ENCODE data around the gene TAS2R41.
"Not testable (repeated sequence)": the region's sequence is repeated elsewhere in the genome, so short reads cannot be mapped to it uniquely, and the experiment has no call there.

TAS2R41 gene

DNA sequence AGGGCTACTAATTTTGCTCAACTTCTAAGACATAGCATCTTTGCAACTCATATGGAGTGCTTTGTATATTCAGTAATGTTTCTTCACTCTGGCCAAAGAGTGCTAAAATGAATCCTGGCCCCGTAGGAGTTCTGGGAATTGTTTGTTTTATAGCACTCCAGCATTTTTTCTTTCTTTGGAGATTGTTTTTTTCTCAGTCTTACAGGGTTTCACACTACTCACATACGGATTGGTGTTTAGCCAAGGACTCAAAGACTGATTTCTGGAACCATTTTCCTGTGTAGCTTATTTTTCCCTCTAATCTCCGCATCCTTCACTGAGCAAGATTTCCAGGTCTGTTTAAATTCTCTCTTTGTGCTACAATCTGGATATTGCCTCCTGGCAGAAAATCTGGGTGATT is 6.4 kb downstream of the TAS2R41 start:
- TF ChIP-seq, protein P1, sequence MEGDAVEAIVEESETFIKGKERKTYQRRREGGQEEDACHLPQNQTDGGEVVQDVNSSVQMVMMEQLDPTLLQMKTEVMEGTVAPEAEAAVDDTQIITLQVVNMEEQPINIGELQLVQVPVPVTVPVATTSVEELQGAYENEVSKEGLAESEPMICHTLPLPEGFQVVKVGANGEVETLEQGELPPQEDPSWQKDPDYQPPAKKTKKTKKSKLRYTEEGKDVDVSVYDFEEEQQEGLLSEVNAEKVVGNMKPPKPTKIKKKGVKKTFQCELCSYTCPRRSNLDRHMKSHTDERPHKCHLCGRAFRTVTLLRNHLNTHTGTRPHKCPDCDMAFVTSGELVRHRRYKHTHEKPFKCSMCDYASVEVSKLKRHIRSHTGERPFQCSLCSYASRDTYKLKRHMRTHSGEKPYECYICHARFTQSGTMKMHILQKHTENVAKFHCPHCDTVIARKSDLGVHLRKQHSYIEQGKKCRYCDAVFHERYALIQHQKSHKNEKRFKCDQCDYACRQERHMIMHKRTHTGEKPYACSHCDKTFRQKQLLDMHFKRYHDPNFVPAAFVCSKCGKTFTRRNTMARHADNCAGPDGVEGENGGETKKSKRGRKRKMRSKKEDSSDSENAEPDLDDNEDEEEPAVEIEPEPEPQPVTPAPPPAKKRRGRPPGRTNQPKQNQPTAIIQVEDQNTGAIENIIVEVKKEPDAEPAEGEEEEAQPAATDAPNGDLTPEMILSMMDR (IDR thresholded peaks at IDR 0.05; ENCODE audit: low read depth, low read length, poor library complexity, severe bottlenecking): no peak
- TF ChIP-seq EZH2phosphoT487 (IDR thresholded peaks at IDR 0.05; ENCODE audit: borderline replicate concordance, low read length): no peak
- Histone ChIP-seq H3F3A (ENCODE audit: control insufficient read depth, insufficient read depth) (no peaks in the 10 kb centered on the region), H3K9me2 (replicated peaks; ENCODE audit: control insufficient read depth, low read length) (no peaks in the 10 kb centered on the region), H3K9me3 (ENCODE audit: control insufficient read depth, insufficient read depth, low read length) (no peaks in the 10 kb centered on the region), H3K36me3 (ENCODE audit: control insufficient read depth, low read length) (no peaks in the 10 kb centered on the region), H3K27ac (ENCODE audit: low read depth, low read length) (no peak overlapping the region), H3K4me2 (ENCODE audit: low read length) (no peak overlapping the region), H3K79me2 (ENCODE audit: control insufficient read depth, low read length) (no peaks in the 10 kb centered on the region), H3K4me1 (ENCODE audit: control insufficient read depth, low read length) (no peaks in the 10 kb centered on the region), H4K20me1 (ENCODE audit: control insufficient read depth, insufficient read depth, low read depth, low read length) (no peaks in the 10 kb centered on the region), H3K4me3 (ENCODE audit: low read length) (no peak overlapping the region), H3K27me3 (ENCODE audit: control insufficient read depth, low read length) (0 out of 2 replicates have a peak, but pooled peaks cover 7% of the 10 kb centered on the region)

DNA sequence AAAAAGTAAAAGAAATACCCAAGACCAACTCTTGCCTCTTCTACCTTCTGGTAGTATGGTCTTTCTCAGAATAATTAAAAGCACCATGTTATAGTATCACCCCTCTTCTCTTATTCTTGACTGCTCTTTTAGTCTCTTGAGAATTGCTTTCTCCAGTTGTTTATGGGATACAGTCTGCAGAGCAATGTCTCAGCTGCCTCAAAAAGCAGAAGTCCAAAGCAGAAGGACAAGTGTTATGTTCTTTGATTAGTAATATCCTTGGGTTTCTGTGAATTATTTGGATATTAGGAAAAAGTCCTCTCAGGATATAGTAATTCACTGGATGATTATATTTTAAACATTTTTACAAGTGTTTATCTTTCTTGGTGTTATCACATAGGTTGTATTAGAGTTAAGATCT is 7.4 kb downstream of the TAS2R41 start:
- no peaks in the 10 kb centered on the region for H3K9me3 ChIP-seq (ENCODE audit: control insufficient read depth, insufficient read depth, low read length)
- H3K36me3 ChIP-seq (ENCODE audit: control insufficient read depth, low read length): no peaks in the 10 kb centered on the region
- no peaks in the 10 kb centered on the region for H3K4me1 ChIP-seq (ENCODE audit: control insufficient read depth, low read length)
- no peaks in the 10 kb centered on the region for H3K9me2 ChIP-seq (replicated peaks; ENCODE audit: control insufficient read depth, low read length)
- no peaks in the 10 kb centered on the region for H3F3A ChIP-seq (ENCODE audit: control insufficient read depth, insufficient read depth)
- 0 out of 2 replicates have a peak, but pooled peaks cover 9% of the 10 kb centered on the region for H3K27me3 ChIP-seq (ENCODE audit: control insufficient read depth, low read length)
- H3K4me2 ChIP-seq (ENCODE audit: low read length): no peak overlapping the region
- no peaks in the 10 kb centered on the region for H3K79me2 ChIP-seq (ENCODE audit: control insufficient read depth, low read length)
- H3K27ac ChIP-seq (ENCODE audit: low read depth, low read length): no peak overlapping the region
- H4K20me1 ChIP-seq (ENCODE audit: control insufficient read depth, insufficient read depth, low read depth, low read length): no peaks in the 10 kb centered on the region
- H3K4me3 ChIP-seq (ENCODE audit: low read length): no peak overlapping the region
- no peak for TF ChIP-seq EZH2phosphoT487 (IDR thresholded peaks at IDR 0.05; ENCODE audit: borderline replicate concordance, low read length)
- TF ChIP-seq, protein P1 (IDR thresholded peaks at IDR 0.05; ENCODE audit: low read depth, low read length, poor library complexity, severe bottlenecking): no peak

DNA sequence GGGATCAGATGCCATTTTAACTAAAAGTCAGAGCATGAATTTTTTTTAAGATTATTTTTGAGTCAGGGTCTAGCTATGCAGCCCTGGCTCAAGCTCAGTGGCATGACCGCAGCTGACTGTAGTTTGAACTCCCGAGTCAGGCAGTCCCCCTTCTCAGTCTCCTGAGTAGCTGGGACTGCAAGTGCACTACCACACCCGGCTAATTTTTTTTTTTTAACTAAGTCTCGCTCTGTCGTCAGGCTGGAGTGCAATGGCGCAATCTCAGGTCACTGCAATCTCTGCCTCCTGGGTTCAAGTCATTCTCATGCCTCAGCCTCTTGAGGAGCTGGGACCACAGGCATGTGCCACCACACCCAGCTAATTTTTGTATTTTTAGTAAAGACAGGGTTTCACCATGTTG is 7.8 kb downstream of the TAS2R41 start:
- Histone ChIP-seq H3K9me3 (ENCODE audit: control insufficient read depth, insufficient read depth, low read length) (no peaks in the 10 kb centered on the region), H3K27ac (ENCODE audit: low read depth, low read length) (no peak overlapping the region), H3K27me3 (ENCODE audit: control insufficient read depth, low read length) (0 out of 2 replicates have a peak, but pooled peaks cover 9% of the 10 kb centered on the region), H3K79me2 (ENCODE audit: control insufficient read depth, low read length) (no peaks in the 10 kb centered on the region), H3K4me2 (ENCODE audit: low read length) (no peak overlapping the region), H3K9me2 (replicated peaks; ENCODE audit: control insufficient read depth, low read length) (no peaks in the 10 kb centered on the region), H3F3A (ENCODE audit: control insufficient read depth, insufficient read depth) (no peaks in the 10 kb centered on the region), H3K4me3 (ENCODE audit: low read length) (no peak overlapping the region), H4K20me1 (ENCODE audit: control insufficient read depth, insufficient read depth, low read depth, low read length) (no peaks in the 10 kb centered on the region), H3K4me1 (ENCODE audit: control insufficient read depth, low read length) (no peaks in the 10 kb centered on the region), H3K36me3 (ENCODE audit: control insufficient read depth, low read length) (no peaks in the 10 kb centered on the region)
- TF ChIP-seq EZH2phosphoT487 (IDR thresholded peaks at IDR 0.05; ENCODE audit: borderline replicate concordance, low read length): no peak
- TF ChIP-seq, protein P1 (IDR thresholded peaks at IDR 0.05; ENCODE audit: low read depth, low read length, poor library complexity, severe bottlenecking): no peak

DNA sequence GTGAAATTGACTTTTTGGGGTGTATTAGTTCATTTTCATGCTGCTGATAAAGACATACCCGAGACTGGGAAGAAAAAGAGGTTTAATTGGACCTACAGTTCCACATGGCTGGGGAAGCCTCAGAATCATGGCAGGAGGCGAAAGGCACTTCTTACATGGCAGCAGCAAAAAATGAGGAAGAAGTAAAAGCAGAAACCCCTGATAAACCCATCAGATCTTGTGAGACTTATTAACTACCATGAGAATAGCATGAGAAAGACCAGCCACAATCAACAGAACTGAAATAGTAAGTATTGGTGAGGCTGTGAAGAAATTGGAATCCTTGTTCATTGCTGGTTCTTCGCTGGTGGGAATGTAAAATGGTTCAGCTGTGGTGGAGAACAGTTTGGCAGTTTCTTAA is 8.6 kb downstream of the TAS2R41 start:
- not testable (repeated sequence) for H3K27ac ChIP-seq (ENCODE audit: low read depth, low read length); H3K27me3 ChIP-seq (ENCODE audit: control insufficient read depth, low read length); H3K4me1 ChIP-seq (ENCODE audit: control insufficient read depth, low read length); H3K9me3 ChIP-seq (ENCODE audit: control insufficient read depth, insufficient read depth, low read length); H3F3A ChIP-seq (ENCODE audit: control insufficient read depth, insufficient read depth); H3K9me2 ChIP-seq (replicated peaks; ENCODE audit: control insufficient read depth, low read length); H3K79me2 ChIP-seq (ENCODE audit: control insufficient read depth, low read length); H3K36me3 ChIP-seq (ENCODE audit: control insufficient read depth, low read length); H3K4me2 ChIP-seq (ENCODE audit: low read length); H3K4me3 ChIP-seq (ENCODE audit: low read length); H4K20me1 ChIP-seq (ENCODE audit: control insufficient read depth, insufficient read depth, low read depth, low read length)
